ENCODE data around the gene TWF1. TPM values are rescaled to one million over a fixed set of nuclear protein-coding genes. Genes with fewer than 3 reads are reported as not detected.

Gene TWF1
- total RNA-seq, 2 donors from 2014 or later = 18.8 to 45.4 TPM

DNA sequence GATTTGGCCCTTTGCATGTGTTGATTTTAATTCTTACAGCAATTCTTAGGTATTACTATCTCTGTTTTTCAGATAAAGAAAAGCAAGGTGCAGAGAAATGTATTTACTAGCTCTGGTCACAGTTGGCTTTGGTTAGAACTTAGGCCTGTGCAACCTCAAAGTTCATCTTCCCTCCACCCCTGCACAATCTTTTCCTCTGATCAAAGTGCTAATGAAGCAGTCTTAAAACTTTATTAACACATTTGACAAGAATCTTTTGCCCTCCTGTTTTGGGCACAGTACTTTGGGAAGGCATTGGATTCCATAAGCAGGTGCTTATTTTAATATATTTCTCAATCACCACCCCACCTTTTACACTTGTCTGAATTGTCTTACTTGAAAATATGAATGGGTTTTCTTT, 44.6 kb downstream of the TWF1 start:
- Histone ChIP-seq H3K9me3 (no peaks in the 10 kb centered on the region), H3K27ac (no peak overlapping the region), H3K4me1 (peaks cover 46% of the 10 kb centered on the region), H3K36me3 (replicated peaks in 1 of 2; ENCODE audit: insufficient read depth in 1 of 2, low read depth in 2 of 2) (no peaks in the 10 kb centered on the region), H3K4me3 (no peak overlapping the region), H3K27me3 (no peaks in the 10 kb centered on the region)
- no peak for ATAC-seq
- TF ChIP-seq, protein P1, sequence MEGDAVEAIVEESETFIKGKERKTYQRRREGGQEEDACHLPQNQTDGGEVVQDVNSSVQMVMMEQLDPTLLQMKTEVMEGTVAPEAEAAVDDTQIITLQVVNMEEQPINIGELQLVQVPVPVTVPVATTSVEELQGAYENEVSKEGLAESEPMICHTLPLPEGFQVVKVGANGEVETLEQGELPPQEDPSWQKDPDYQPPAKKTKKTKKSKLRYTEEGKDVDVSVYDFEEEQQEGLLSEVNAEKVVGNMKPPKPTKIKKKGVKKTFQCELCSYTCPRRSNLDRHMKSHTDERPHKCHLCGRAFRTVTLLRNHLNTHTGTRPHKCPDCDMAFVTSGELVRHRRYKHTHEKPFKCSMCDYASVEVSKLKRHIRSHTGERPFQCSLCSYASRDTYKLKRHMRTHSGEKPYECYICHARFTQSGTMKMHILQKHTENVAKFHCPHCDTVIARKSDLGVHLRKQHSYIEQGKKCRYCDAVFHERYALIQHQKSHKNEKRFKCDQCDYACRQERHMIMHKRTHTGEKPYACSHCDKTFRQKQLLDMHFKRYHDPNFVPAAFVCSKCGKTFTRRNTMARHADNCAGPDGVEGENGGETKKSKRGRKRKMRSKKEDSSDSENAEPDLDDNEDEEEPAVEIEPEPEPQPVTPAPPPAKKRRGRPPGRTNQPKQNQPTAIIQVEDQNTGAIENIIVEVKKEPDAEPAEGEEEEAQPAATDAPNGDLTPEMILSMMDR (IDR thresholded peaks at IDR 0.05) = no peak
- TF ChIP-seq POLR2A (IDR thresholded peaks at IDR 0.05) = no peak
- no peak for DNase-seq
- intact Hi-C loops (cut with DNase I) = no loop called here

DNA sequence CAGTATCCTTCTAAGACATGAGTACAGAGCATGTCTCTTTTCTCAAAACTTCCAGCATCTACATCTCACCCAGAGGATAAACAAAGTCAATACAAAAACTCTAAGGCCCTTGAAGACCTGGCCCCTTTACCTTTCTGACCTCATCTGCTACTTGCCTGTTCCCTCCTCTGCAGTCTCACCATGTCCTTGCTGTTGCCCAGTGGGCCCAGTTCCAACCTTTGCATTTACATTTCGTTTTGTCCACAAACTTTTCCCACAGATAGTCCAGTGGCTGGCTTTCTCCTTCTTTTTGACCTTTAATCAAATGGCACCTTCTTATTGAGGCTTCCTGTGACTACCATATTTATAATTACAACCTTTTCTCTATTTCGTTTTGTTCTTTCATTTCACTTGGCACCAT, 45.7 kb downstream of the TWF1 start:
- peak; percentile 56 to 75 (median 73) for DNase-seq
- WGBS, 2 donors = 17 to 22% methylated on average over 2 of the region's 2 CpGs
- no peak for TF ChIP-seq POLR2A (IDR thresholded peaks at IDR 0.05)
- TF ChIP-seq, protein P1 (IDR thresholded peaks at IDR 0.05) = no peak
- H3K27ac ChIP-seq = peak overlapping the region in 3 of 4 donors; percentile 76 to 96 (median 94)
- no peaks in the 10 kb centered on the region for H3K27me3 ChIP-seq
- H3K4me3 ChIP-seq = no peak overlapping the region
- intact Hi-C loops (cut with DNase I) = no loop called here
- peaks cover 53% of the 10 kb centered on the region for H3K4me1 ChIP-seq
- ATAC-seq = no peak
- H3K36me3 ChIP-seq (replicated peaks in 1 of 2; ENCODE audit: insufficient read depth in 1 of 2, low read depth in 2 of 2) = no peaks in the 10 kb centered on the region
- no peaks in the 10 kb centered on the region for H3K9me3 ChIP-seq

DNA sequence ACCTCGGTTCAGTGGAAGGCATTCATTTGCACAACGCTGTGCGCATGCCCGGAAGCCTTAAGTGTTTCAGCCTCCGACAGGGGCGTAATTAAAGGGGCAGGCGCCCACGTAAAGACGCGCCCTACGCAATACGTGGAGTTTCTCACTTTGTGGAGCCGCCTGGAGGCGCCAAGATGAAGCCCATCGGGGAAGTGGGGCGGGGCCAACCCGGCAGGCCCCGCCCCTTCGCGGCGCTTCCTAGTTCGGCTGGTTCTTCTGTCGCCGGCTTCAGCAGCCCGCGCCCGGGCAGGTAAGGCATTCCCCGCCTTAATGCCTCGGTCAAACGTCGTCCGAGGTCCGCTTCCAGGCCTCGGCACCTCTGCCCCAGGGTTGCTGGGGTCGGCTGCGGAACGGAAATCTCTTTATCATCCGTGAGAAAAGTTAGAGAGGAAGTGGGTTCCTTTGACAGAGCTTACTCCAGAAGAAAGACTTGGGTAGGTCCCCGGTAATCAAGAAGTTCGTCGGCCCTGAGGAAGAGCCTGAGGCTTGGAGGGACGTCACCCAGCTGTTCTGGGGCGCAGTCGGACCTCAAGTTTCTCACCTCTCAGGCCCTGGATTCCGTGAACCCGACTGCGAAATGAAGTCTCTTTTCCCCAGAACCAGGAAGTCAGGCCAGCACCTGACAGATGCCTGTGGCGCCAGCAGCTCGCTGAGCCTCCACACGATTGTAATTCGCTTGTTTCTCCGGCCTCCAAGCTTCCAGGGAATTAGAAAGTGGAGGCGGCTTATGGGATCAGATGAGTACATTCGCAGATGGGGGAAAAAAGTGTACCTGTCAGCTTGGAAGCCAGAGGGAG, 47.2 kb downstream of the TWF1 start, which contains the start of the genes IRAK4 and PUS7L:
Gene IRAK4, plus strand, starts transcription at position 224 of the 836 bp plus-strand sequence. CDS start 9,161 bp downstream, outside the sequence.
Gene PUS7L, minus strand, starts transcription at position 63 of the 836 bp plus-strand sequence. CDS start 3,545 bp downstream, outside the sequence.
- intact Hi-C loops (cut with DNase I) = no loop called here
- Histone ChIP-seq H3K9me3 (no peaks in the 10 kb centered on the region), H3K4me3 (peak within 1 kb of the TSS; percentile 54 to 63), H3K4me1 (peaks cover 53% of the 10 kb centered on the region), H3K36me3 (replicated peaks in 1 of 2; ENCODE audit: insufficient read depth in 1 of 2, low read depth in 2 of 2) (no peaks in the 10 kb centered on the region), H3K27ac (peak within 1 kb of the TSS; percentile 76 to 96 (median 90)), H3K27me3 (no peaks in the 10 kb centered on the region)
- peak; percentile 88 to 98 (median 96) for TF ChIP-seq POLR2A (IDR thresholded peaks at IDR 0.05)
- TF ChIP-seq, protein P1 (IDR thresholded peaks at IDR 0.05) = peak; percentile 18 to 74 (median 54)
- WGBS, 2 donors = 0% methylated on average over 25 to 54 of the region's 54 CpGs
- DNase-seq (peak; percentile 96 to 98 (median 98)), ATAC-seq (peak; percentile 97)

DNA sequence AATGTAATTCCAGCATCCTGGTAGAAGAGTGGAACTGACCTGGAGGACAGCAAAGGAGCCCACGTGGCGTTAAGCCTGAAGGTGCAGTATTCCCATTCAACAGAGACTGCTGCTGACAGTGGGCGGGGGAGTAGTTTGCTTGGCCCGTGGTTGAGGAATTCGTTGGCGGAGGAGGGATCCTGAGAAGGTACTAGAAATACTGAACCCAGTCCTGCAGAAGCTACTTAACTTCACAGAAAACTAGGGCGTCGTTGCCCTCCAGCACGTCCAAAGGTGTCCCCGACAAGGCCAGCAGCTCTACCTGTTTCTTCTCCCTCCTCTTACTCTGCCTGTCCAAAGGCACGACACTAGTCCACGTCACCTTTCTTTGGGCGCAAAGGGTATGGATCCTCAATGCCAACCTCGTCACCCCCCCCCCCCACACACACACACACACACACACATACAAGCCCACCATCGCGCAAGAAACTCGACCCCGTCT, 47.8 kb downstream of the TWF1 start:
- no peaks in the 10 kb centered on the region for H3K27me3 ChIP-seq
- DNase-seq (peak; percentile 17 to 50 (median 42)), ATAC-seq (peak; percentile 21)
- H3K4me3 ChIP-seq = peak overlapping the region; percentile 38 to 53
- no peaks in the 10 kb centered on the region for H3K9me3 ChIP-seq
- no peaks in the 10 kb centered on the region for H3K36me3 ChIP-seq (replicated peaks in 1 of 2; ENCODE audit: insufficient read depth in 1 of 2, low read depth in 2 of 2)
- TF ChIP-seq, protein P1 (IDR thresholded peaks at IDR 0.05) = no peak
- TF ChIP-seq POLR2A (IDR thresholded peaks at IDR 0.05) = no peak
- H3K4me1 ChIP-seq = peaks cover 59% of the 10 kb centered on the region
- peak overlapping the region; percentile 27 to 96 (median 76) for H3K27ac ChIP-seq
- WGBS, 2 donors = 0 to 1% methylated on average over 12 to 18 of the region's 18 CpGs
- intact Hi-C loops (cut with DNase I) = no loop called here

All from body of pancreas (tissue), 4 donors.